Measurements from ENCODE around the gene AP1G2.
A peak's percentile ranks its signal among the peaks of the same experiment; 100 is the strongest.

AP1G2 gene

DNA sequence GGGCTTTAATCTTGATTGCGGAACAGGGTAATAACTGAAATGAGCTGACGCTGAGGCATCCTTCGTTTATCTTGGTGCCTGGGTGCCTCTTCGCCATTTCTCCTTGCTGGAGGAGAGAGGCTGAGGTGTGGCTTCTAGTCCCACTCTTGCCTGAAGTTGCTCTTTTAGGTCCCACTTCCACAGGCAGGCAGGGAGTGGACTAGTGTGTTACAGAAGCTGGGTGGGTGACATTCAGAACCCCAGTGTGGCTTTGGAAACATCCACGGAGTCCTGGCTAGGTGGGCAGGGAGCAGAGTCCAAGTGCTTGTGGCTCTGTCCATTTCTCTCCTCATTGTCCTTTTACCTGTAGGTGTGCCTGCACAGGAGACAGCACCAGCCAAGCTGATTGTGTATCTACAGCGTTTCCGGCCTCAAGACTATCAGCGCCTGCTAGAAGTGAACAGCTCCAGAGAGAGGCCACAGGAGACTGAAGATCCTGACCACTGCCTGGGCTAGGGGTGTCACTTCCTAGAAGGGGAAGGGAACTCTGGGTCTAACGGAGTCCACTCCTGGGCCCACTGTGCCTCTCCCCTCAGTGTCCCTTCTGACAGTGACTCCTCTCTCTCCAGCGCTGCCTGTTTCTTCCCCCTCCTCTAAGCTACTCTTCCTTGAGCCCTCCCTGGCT, 9.1 kb downstream of the AP1G2 start:
- no peak for DNase-seq (ENCODE audit: low read depth in 1 of 2, low spot score in 1 of 2)

DNA sequence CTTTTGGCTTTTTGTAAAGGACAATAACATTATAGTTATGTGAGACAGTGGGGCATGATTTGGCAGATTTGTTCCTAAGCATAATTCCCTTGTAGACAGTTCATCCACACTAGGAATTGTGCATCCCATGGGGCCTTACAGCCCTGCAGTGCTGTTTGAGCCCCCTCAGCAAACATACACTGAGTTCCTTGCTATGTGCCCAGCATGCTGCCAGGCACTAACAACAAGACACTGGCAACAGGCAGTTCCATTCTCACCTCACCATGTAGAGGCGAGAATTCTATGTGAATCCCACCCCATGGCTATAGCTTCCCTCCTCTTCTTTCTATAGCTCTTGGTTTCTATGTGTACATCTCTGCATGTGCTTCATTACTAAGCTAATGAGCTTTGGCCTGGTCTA, 9.6 kb downstream of the AP1G2 start:
- no peak for DNase-seq (ENCODE audit: low read depth in 1 of 2, low spot score in 1 of 2)

DNA sequence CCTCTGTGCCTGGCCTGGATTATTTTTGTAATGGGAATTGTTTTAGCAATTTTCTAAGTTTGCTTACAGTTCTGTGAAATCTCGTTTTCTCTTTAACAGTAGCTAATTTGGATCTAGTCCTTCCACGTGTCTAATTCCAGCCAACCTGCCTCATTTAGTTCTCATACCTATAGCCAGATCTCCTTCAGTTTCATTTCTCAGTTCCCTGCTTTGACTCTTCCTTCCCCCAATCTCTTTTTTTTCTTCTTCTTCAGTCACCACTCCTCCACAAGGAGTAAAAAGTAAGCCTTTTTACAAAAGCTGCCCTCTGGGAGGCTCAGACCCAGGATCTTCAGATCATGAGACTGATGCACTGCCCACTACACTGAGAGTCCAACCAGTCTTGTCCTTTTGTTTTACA, 10.1 kb downstream of the AP1G2 start:
- no peak for DNase-seq (ENCODE audit: low read depth in 1 of 2, low spot score in 1 of 2)

DNA sequence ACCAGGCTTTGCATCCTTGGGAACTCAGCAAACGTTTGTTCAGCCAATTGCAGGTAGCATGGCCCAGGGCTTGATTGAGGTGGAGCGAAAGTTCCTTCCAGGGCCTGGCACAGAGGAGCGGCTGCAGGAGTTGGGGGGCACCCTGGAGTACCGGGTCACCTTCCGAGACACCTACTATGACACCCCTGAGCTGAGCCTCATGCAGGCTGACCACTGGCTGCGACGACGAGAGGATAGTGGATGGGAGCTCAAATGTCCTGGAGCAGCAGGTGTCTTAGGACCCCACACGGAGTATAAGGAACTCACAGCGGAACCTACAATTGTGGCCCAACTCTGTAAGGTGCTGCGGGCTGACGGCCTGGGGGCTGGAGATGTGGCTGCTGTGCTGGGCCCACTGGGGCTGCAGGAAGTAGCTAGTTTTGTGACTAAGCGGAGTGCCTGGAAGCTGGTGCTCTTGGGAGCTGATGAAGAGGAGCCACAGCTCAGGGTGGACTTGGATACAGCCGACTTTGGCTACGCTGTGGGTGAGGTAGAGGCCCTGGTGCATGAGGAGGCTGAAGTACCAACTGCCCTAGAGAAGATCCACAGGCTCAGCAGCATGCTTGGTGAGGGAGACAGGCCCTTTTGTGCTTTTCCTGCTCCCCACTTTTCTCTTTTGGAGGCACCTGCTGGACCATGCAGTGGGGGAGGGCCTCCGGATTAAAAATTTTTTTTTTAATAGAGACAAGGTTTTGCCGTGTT, 10.7 kb downstream of the AP1G2 start:
- DNase-seq (ENCODE audit: low read depth in 1 of 2, low spot score in 1 of 2): no peak

DNA sequence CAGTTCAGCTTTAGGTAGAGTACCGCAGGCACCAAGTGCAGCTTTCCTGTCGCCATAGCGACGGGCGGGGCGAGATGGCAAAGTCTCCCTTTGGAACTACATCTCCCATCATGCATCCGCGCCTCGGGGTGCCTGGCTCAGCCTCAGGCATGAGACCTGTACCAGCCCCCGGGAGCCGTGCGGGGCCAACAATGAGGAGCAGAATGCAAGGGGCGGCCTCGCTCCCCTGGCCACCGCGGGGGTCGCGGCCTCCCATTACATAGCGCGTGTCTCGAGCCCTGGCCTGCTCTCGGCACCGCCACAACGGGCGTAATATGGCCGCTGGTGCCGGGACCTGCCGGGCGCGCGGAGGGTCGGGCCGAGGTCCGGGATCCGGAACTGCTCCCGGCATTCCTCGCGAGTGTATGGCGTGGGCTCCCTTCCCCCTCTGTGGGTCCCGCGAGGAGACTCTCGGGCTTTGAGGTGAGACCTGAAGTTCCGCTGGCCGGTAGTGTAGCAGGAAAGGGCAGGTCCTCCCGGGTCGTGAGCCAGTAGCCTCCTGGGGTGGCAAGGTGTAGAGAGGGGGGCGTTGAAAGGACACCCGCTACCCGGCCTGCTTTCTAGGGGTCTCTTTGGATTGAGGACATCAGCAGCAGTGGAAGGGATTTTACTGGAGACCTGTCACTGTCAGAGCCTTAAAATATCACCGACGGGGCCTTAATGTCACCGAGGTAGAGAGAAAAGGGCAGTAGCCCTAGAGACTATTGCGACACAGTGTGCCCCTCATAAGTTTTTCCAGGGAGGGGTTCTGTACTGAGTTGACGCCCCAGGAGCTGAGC, 11.5 kb downstream of the AP1G2 start, which contains the start of gene THTPA:
Gene THTPA, plus strand, starts transcription at position 390 of the 818 bp plus-strand sequence. CDS start 487 bp downstream, outside the sequence.
- DNase-seq (ENCODE audit: low read depth in 1 of 2, low spot score in 1 of 2): peak; percentile 82 to 85

DNA sequence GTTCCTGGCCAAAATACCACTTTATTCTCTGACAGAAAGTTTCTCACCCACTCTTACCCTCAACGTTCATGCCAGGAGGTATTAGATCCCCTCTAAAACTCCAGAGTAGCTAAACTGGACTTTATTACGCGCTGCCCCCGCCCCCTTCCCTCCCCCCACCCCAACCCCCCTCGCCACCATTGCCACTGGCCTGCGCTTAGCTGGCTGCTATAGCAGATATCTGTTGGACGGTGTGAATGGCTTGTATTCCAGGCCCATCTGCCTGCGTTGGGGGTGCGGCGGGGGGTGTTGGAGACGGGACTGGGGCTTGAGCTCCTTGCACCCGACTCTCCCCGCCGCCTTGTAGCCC, 12.1 kb downstream of the AP1G2 start:
- no peak for DNase-seq (ENCODE audit: low read depth in 1 of 2, low spot score in 1 of 2)

DNA sequence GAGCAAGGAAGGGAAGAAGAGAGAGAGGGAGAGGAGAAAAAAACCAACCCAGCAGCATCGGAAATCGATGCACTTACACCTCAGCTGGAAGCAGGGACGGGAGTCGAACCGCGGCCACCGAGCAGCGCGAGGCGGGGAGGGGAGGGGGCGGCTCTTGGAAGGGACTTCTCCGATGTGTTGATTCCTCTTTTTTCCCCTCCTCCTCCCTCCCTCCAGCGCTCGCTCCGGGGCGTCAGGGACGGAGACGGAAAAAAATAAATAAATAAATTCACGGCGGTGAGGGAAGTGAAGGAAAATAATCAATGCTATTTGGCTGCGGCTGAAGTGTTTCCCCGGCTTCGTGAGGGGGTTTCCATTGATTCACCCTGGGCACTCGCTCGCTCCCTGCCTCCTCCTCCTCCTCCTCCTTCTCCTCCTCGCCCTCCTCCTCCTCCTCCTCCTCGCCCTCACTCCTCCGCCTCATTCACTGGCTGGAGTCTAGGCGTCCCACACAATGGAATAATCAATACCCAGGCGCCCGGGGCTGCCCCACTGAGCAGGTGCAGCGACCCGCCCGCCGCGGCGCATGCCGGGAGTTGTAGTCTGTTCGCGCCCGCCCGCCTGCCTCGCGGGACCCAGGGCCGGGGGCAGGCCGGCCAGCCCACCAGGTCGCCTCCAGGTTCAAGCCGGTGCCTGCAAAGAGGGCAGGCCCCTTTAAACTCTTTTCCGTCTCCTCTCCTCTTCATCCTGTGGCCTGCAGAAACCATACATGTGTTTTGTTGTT, 16.1 kb downstream of the AP1G2 start, which contains the start of gene ZFHX2:
Gene ZFHX2, minus strand, starts transcription at position 500 of the 763 bp plus-strand sequence. CDS start 16,440 bp downstream, outside the sequence.
- DNase-seq (ENCODE audit: low read depth in 1 of 2, low spot score in 1 of 2): peak; percentile 46 to 62

DNA sequence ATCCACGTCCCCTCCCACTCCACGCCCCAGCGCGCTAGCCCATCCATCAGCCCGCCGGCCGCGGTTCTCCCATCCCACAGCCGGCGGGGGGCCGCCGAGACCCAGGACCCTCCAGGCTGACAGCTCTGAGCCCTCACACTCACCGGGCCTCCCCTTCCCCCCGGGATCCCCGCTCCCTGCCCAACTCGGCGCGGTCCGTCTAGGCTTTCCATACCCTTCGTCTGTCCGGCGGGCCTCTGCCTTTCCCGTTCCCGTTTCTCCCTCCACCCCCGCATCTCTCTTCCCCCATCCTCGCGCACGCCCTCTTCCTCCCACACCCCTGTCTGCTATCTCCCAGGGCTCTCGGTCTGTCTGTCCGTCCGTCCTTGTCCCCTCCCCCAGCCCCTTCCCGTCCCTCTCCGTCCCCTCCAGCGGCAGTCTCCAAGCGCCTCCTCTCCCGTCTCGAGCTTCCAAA, 16.8 kb downstream of the AP1G2 start:
- no peak for DNase-seq (ENCODE audit: low read depth in 1 of 2, low spot score in 1 of 2)

DNA sequence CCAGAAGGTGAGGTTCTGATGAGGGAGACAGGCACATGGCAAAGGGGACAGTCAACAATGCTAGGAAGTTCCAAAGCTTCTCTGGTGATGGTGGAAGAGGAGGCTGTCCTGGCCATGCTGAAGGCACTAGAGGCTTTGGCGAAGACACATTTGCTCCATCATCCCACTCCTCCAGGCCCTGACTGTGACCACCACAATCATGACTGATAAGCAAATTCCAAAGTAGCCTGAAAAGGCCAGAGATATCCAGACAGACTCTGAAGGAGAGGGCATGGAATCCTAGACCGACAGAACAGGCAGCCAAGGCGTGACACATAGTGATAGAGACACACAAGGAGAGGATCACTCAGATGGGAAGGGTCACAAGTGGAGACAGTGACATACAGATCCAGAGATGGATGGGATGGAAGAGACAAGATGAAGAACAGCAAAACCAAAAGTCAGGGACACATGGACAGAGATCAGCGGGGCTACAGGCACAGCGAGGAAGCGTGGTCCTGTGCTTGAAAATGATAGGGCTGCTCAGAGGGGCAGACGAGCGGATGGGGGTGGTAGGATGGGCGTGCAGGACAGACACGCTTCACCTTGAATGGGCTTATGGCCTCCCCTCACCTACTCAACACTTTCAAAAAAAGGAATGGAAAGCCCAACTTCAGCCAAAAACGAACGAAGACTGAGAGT, 17.3 kb downstream of the AP1G2 start:
- DNase-seq (ENCODE audit: low read depth in 1 of 2, low spot score in 1 of 2): no peak

DNA sequence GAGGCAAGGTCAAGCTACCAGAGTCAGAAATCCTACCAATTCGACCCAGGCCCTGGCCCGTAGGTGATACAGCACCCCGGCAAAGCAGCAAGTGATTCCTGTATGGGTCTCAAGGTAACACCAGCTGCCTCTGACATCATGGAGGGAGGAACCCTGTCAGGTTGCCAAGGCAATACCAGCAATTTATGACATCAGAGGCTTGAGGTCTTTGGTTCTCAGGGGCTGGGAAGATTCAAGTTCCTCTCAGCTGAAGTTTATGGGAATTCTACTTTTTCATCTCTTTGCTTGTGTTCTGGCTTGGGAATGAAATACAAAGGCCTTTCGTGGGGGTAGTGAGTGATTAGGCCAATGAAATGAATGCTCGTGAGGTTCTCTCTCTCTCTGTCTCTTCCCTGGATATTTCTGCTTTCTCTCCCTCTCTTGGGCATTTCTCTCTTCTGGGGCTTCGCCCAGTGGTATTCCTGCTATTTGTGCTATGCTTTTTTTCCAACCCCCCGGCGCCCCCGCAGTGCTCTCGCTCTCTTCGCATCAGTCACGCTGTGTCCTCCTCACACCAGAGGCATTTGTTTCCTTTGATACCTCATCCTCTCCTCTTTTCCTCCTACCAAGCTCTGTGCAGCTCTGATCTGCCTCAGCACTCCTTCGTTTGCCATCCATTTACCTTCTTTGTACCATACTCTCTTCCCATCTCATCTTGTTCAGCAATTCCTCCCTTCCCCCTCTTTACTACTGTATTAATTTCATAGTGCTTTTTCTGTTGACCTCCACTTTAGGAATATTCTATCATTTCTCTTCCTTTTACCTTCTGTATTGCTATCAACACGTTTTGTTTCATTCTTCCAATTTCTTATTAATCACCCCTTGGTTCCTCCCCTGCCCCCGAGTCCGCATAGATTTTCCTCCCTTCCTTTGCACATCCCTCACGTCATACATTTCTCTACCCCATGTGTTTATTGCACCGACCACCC, 19.0 kb downstream of the AP1G2 start:
- no peak for DNase-seq (ENCODE audit: low read depth in 1 of 2, low spot score in 1 of 2)

DNA sequence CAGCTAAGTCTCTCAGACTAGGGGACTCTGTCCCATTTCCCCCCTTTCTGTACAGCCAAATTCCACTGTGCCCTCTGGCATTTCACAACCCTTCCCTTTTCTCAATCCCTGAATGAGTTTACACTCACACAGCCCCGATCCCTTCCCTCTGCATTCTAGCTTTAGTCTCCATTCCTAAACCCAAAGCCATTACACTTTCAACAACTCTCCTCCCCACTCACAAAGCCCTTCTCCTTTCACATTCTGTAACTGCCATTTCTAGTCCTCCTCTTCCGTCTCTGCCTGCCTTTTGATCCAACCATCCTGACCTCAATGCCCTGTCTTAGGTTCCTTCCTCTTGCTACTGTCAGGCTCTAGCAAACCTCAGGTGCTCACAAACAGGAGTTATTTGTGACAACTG, 19.7 kb downstream of the AP1G2 start:
- DNase-seq (ENCODE audit: low read depth in 1 of 2, low spot score in 1 of 2): no peak

DNA sequence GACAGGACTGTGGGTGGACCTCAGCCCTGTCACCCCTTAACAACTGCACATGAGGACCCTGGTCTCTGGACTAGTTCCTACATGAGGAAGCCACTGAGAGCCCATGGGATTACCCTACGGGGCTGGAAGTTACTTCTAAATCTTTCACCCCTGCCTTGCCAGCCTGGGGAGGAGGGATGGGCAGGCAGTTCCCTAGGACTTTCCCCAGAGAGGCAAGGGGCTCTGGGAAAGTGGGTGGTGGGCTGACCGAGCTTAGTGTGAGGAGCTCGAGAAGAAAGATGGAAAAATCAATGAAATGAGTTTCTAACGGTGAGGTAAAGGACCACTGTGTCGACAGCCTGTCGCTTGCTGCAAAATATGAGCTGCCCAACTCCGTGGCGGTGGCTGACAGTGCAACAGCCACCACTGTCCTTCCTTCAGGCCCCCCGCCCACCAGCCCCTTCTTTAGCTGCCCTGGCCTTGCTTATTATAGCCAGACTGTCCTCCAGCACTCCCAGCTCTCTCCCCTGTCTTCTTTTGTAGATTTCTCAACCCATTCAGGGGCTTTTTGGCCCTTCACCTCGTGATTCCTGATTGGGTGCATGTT, 21.0 kb downstream of the AP1G2 start:
- DNase-seq (ENCODE audit: low read depth in 1 of 2, low spot score in 1 of 2): no peak

DNA sequence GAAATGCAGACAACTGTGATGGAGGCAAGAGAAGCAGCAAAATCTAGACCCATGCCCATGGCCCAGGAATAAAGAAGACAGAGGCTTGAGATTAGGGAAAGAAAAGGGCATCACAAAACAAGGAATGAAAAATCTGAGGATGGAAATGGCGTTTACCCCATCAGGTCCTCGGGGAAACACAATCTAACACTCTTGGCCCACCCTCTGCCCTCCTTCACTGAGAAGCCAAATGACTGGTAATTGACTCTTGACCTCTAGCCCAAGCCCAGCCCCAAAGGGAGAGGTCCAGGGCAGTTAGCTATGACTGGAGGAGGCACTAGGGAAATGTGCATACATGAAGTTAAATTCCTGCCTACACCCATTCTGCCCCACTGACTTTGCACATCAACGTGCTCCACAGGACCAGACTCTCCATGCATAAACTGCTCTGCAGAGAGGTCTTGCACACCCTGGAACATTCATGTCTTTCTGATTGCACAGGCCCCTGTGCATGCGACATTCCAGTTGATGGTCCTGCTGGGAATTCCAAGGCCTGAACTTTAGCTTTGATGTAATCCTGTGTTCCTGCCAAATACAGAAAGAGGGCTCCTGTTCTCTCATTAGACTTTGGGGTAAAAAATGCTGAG, 21.7 kb downstream of the AP1G2 start:
- DNase-seq (ENCODE audit: low read depth in 1 of 2, low spot score in 1 of 2): no peak

DNA sequence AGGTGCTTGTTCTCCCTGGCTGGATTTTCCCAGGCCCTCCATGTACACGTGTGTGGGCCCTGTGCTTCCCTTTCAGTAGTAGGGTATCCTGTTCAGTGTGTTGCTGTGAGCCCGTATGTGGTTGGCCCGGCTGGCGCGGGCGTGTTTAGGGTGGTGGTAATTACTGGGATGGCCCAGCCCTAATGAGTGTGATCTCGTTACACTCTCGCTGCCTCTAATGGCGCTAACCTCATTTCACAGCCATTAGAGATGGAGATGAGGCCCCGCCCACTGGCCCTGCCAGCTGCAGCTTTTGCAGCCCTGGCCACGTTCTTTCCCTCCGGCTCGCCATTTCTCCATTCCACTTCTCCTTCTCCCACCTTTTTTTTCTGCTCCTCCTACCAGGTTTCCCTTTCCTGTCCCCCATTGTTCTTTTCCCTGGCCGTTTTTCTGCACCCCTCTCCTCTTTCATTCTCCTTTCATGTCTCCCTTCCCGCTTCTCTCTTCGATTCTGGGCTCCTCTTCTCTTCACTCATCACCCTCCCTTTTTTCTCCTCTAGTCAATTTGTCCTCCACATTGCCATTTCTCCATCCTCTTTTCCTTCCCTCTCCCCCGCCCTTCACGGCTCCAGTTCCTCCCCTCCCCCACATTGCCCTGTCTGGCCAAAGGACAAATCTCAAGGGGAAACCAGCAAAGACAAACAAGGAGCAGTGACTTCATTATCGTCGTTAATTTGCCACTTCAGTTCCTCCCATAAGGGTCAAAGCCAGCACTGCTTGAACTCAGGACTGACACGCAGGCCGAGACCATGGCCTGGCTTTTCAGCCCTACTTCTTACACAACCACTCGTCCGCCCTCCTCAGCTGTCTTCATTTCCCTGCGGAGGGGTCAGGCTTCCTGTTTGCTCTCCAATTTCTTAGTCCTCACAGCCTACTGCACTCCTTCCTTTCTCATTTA, 22.8 kb downstream of the AP1G2 start:
- no peak for DNase-seq (ENCODE audit: low read depth in 1 of 2, low spot score in 1 of 2)

DNA sequence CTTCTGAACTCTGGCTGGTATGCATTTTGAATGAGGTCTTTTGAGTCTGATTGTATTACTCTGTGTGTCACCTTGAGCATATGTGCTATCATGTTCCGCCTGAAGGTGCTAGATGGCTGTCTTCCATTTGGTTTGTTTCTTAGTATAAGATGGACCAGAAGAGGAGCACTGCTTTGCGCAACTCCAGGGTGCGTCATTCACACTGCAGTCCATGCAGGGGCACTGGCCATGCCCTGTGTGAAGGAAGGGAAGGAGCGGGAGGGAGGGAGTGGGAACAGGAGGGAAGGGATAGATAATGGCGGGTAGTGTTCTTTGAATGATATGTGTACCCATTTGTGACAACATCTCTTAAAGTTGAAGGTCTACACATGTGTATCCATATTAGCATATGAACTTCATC, 24.2 kb downstream of the AP1G2 start:
- DNase-seq (ENCODE audit: low read depth in 1 of 2, low spot score in 1 of 2): no peak

DNA sequence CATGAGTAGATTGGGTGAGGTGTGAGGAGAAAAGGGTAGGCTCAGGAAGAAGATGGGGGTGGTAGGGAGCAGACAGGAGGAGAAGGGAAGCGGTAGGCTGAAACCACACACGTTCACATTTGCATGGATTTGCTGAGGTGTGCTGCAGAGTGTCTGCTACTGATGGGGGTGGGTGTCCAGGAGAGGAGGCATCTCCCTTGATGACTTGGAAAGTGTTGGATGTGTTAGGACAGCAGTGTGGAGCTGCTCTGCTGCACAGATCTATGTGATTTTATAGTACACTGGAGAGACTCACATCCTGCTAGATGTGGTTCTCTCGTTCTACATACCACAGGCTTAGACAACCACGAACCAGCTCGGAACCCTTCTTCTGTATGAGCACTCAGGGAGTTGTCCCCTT, 25.3 kb downstream of the AP1G2 start:
- DNase-seq (ENCODE audit: low read depth in 1 of 2, low spot score in 1 of 2): no peak

DNA sequence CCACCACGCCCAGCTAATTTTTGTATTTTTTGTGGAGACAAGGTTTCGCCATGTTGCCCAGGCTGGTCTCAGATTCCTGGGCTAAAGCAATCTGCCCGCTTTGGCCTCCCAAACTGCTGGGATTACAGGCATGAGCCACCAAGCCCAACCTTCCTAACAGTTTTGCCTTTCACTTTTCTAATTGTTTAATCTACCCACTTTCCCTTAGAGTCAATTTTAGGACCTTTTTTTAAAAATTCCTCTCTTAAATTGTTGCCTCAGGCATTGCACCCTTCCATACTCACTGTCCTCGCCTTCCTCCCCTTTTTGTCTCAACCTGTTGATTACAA, 27.5 kb downstream of the AP1G2 start:
- no peak for DNase-seq (ENCODE audit: low read depth in 1 of 2, low spot score in 1 of 2)
